Mammary epithelial cell (primary cell): ENCODE measurements around the gene IL21.

Experiments used
- CTCF ChIP-seq, 2 donors: IDR thresholded peaks in 1 of 2; conservative IDR thresholded peaks in 1 of 2; 2 replicates each; pipeline ENCODE4 v1.5.1; 2011 to 2012; ENCODE audit warnings: inconsistent platforms in 2 of 2, low read length in 2 of 2, mild to moderate bottlenecking in 2 of 2, control low read depth in 1 of 2, low read depth in 1 of 2; ENCODE audit not compliant: insufficient read depth in 1 of 2; ENCODE audit errors: extremely low read depth in 1 of 2
- EZH2 ChIP-seq: IDR thresholded peaks from 2 replicates; pipeline ENCODE4 v1.6.1; 2012; ENCODE audit warnings: low read length, inconsistent platforms, borderline replicate concordance

GRCh38 chr4:122663291-122663690 is 42.4 kb upstream of the IL21 start:
- TF ChIP-seq CTCF (conservative IDR thresholded peaks at IDR 0.05 in 1 of 2, IDR thresholded peaks at IDR 0.05 in 1 of 2; ENCODE audit: extremely low read depth in 1 of 2, insufficient read depth in 1 of 2, low read depth in 1 of 2, low read length in 2 of 2) (no peak), EZH2 (no peak)
